OCI-LY7 (cell line): ENCODE measurements around the gene STX8.

Experiments used
- CTCF ChIP-seq: fragments of 200-600 bp; sonication (generic); conservative IDR thresholded peaks from 2 replicates; pipeline ENCODE4 v1.5.1; 2014; ENCODE audit warnings: mild to moderate bottlenecking, antibody characterized with exemption, low read length, moderate library complexity, mixed read lengths
- EZH2phosphoT487 ChIP-seq: fragments of 200-600 bp; sonication (generic); IDR thresholded peaks from 2 replicates; pipeline ENCODE4 v1.6.1; 2018; ENCODE audit warnings: low read depth, borderline replicate concordance, mild to moderate bottlenecking, mixed run types, antibody characterized with exemption, low read length, moderate library complexity, mixed read lengths

- TF ChIP-seq CTCF (no peak), EZH2phosphoT487 (no peak)
Observed at GRCh38 chr17:9211133-9211765, 364.4 kb downstream of the STX8 start.
